ENCODE data around the gene ZNF226.
A peak's percentile ranks its signal among the peaks of the same experiment; 100 is the strongest.
"Not testable (repeated sequence)": the region's sequence is repeated elsewhere in the genome, so short reads cannot be mapped to it uniquely, and the experiment has no call there.

The ZNF226 gene

GRCh38 chr19:44164327-44164672, 600 bp upstream of the ZNF226 start:
- Histone ChIP-seq H3K36me3 (ENCODE audit: control insufficient read depth, low read length) (peaks cover 30% of the 10 kb centered on the region), H3K79me2 (ENCODE audit: control insufficient read depth, low read length) (no peaks in the 10 kb centered on the region), H3K27me3 (ENCODE audit: control insufficient read depth, low read length) (no peaks in the 10 kb centered on the region), H3K9me3 (ENCODE audit: control insufficient read depth, insufficient read depth, low read length) (peaks cover 29% of the 10 kb centered on the region), H3K4me3 (ENCODE audit: low read length) (peak overlapping the region; percentile 71), H3F3A (ENCODE audit: control insufficient read depth, insufficient read depth) (no peaks in the 10 kb centered on the region), H3K27ac (ENCODE audit: low read depth, low read length) (peak overlapping the region; percentile 4; the same call in 1 of the 2 replicates), H3K4me1 (ENCODE audit: control insufficient read depth, low read length) (peaks cover 14% of the 10 kb centered on the region), H3K9me2 (replicated peaks; ENCODE audit: control insufficient read depth, low read length) (no peaks in the 10 kb centered on the region), H3K4me2 (ENCODE audit: low read length) (peak overlapping the region; percentile 65), H4K20me1 (ENCODE audit: control insufficient read depth, insufficient read depth, low read depth, low read length) (no peaks in the 10 kb centered on the region)
- TF ChIP-seq CTCF (IDR thresholded peaks at IDR 0.05; ENCODE audit: low read depth, low read length, poor library complexity, severe bottlenecking) (no peak), EZH2phosphoT487 (IDR thresholded peaks at IDR 0.05; ENCODE audit: borderline replicate concordance, low read length) (no peak)

GRCh38 chr19:44170660-44171059, 5.8 kb downstream of the ZNF226 start:
- H3F3A ChIP-seq (ENCODE audit: control insufficient read depth, insufficient read depth); H3K79me2 ChIP-seq (ENCODE audit: control insufficient read depth, low read length); H3K4me1 ChIP-seq (ENCODE audit: control insufficient read depth, low read length); H3K9me2 ChIP-seq (replicated peaks; ENCODE audit: control insufficient read depth, low read length); H3K27ac ChIP-seq (ENCODE audit: low read depth, low read length); H3K4me2 ChIP-seq (ENCODE audit: low read length); H3K4me3 ChIP-seq (ENCODE audit: low read length); H3K27me3 ChIP-seq (ENCODE audit: control insufficient read depth, low read length); H4K20me1 ChIP-seq (ENCODE audit: control insufficient read depth, insufficient read depth, low read depth, low read length): not testable (repeated sequence)
- Histone ChIP-seq H3K9me3 (ENCODE audit: control insufficient read depth, insufficient read depth, low read length) (peaks cover 27% of the 10 kb centered on the region), H3K36me3 (ENCODE audit: control insufficient read depth, low read length) (peaks cover 72% of the 10 kb centered on the region)

- Histone ChIP-seq H3K9me3 (ENCODE audit: control insufficient read depth, insufficient read depth, low read length) (peaks cover 14% of the 10 kb centered on the region), H3F3A (ENCODE audit: control insufficient read depth, insufficient read depth) (no peaks in the 10 kb centered on the region)
These were observed 11.7 kb downstream of the ZNF226 start for GRCh38 chr19:44176590-44176989.

GRCh38 chr19:44180968-44181367, 16.1 kb downstream of the ZNF226 start:
- H3K27ac ChIP-seq (ENCODE audit: low read depth, low read length) = no peak overlapping the region
- H3K9me2 ChIP-seq (replicated peaks; ENCODE audit: control insufficient read depth, low read length) = no peaks in the 10 kb centered on the region
- H3K36me3 ChIP-seq (ENCODE audit: control insufficient read depth, low read length) = peaks cover 7% of the 10 kb centered on the region
- H3K27me3 ChIP-seq (ENCODE audit: control insufficient read depth, low read length) = no peaks in the 10 kb centered on the region
- TF ChIP-seq CTCF (IDR thresholded peaks at IDR 0.05; ENCODE audit: low read depth, low read length, poor library complexity, severe bottlenecking) = no peak
- TF ChIP-seq EZH2phosphoT487 (IDR thresholded peaks at IDR 0.05; ENCODE audit: borderline replicate concordance, low read length) = no peak
- no peak overlapping the region for H3K4me2 ChIP-seq (ENCODE audit: low read length)
- no peaks in the 10 kb centered on the region for H3K4me1 ChIP-seq (ENCODE audit: control insufficient read depth, low read length)
- H4K20me1 ChIP-seq (ENCODE audit: control insufficient read depth, insufficient read depth, low read depth, low read length) = no peaks in the 10 kb centered on the region
- no peaks in the 10 kb centered on the region for H3K79me2 ChIP-seq (ENCODE audit: control insufficient read depth, low read length)
- no peak overlapping the region for H3K4me3 ChIP-seq (ENCODE audit: low read length)
- no peaks in the 10 kb centered on the region for H3F3A ChIP-seq (ENCODE audit: control insufficient read depth, insufficient read depth)
- H3K9me3 ChIP-seq (ENCODE audit: control insufficient read depth, insufficient read depth, low read length) = peaks cover 4% of the 10 kb centered on the region; the same call in 1 of the 2 replicates

More at GRCh38 chr19:44176590-44176989, 11.7 kb downstream of the ZNF226 start:
- Histone ChIP-seq H3K27ac (ENCODE audit: low read depth, low read length) (no peak overlapping the region), H3K36me3 (ENCODE audit: control insufficient read depth, low read length) (peaks cover 48% of the 10 kb centered on the region), H3K79me2 (ENCODE audit: control insufficient read depth, low read length) (no peaks in the 10 kb centered on the region), H3K4me3 (ENCODE audit: low read length) (no peak overlapping the region), H4K20me1 (ENCODE audit: control insufficient read depth, insufficient read depth, low read depth, low read length) (no peaks in the 10 kb centered on the region), H3K4me2 (ENCODE audit: low read length) (no peak overlapping the region), H3K27me3 (ENCODE audit: control insufficient read depth, low read length) (no peaks in the 10 kb centered on the region), H3K4me1 (ENCODE audit: control insufficient read depth, low read length) (no peaks in the 10 kb centered on the region), H3K9me2 (replicated peaks; ENCODE audit: control insufficient read depth, low read length) (no peaks in the 10 kb centered on the region)
- TF ChIP-seq EZH2phosphoT487 (IDR thresholded peaks at IDR 0.05; ENCODE audit: borderline replicate concordance, low read length) (no peak), CTCF (IDR thresholded peaks at IDR 0.05; ENCODE audit: low read depth, low read length, poor library complexity, severe bottlenecking) (no peak)

Measured in DOHH2 (cell line).